Measurements from ENCODE around the gene STAMBP.
"Not testable (repeated sequence)": the region's sequence is repeated elsewhere in the genome, so short reads cannot be mapped to it uniquely, and the experiment has no call there.

The STAMBP gene

DNA sequence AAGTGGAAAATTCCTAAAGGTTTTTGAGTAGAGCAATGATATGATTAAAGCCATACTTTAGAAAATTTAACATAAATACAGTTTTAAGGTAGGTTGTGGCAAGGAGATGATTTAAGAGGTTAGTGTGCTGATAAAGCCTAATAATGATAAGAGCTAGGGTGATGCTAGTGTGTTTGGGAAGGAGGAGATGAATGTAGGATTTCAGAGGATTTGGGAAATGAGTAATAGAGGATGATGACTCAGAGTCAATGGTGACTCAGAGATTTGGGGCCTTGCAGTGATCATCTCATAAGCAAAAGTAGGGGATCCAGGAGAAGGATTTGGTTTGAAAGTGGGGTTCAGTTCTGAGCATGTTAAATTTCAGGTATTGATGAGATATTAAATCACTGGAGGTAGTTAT is 23.3 kb downstream of the STAMBP start:
- H3K27me3 ChIP-seq (ENCODE audit: control insufficient read depth in 1 of 2, insufficient read depth in 2 of 2, low read length in 2 of 2) = no peaks in the 10 kb centered on the region
- peaks cover 42 to 88% of the 10 kb centered on the region in 2 donors for H3K36me3 ChIP-seq (ENCODE audit: control insufficient read depth in 1 of 2, insufficient read depth in 2 of 2, low read length in 2 of 2)
- peaks cover 5% of the 10 kb centered on the region in 2 donors for H3K4me1 ChIP-seq (ENCODE audit: control insufficient read depth in 1 of 2, insufficient read depth in 2 of 2, low read length in 2 of 2)
- H3K27ac ChIP-seq (ENCODE audit: low read depth, low read length) = no peak overlapping the region
- H3K4me3 ChIP-seq (ENCODE audit: low read depth in 1 of 2, low read length in 2 of 2) = no peak overlapping the region
- H3K9me3 ChIP-seq (ENCODE audit: control insufficient read depth in 1 of 2, low read length in 2 of 2) = no peaks in the 10 kb centered on the region
- no peak overlapping the region for H3K9ac ChIP-seq (ENCODE audit: low read depth in 1 of 2, low read length in 2 of 2)

DNA sequence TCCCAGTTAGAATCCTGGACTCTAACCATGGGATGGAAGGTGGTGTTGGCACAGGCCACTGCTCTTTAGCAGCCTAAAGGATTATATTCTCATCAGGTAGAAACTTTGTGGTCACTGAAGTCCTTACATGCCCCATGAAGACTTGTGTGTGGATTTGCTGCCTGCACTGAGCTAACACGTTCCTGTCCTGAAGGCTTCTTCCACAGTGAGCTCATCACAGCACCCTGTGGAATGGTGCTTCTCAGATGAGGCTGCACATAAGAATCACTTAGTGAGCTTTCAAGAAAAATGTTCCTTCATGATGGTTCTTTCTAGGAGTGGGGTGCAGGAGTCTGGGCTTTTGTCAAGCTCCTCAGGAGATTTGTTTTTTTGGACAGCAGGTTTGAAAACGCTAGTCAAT is 26.8 kb downstream of the STAMBP start:
- peaks cover 5% of the 10 kb centered on the region in 2 donors for H3K4me1 ChIP-seq (ENCODE audit: control insufficient read depth in 1 of 2, insufficient read depth in 2 of 2, low read length in 2 of 2)
- H3K9ac ChIP-seq (ENCODE audit: low read depth in 1 of 2, low read length in 2 of 2) = no peak overlapping the region
- no peaks in the 10 kb centered on the region for H3K27me3 ChIP-seq (ENCODE audit: control insufficient read depth in 1 of 2, insufficient read depth in 2 of 2, low read length in 2 of 2)
- H3K4me3 ChIP-seq (ENCODE audit: low read depth in 1 of 2, low read length in 2 of 2) = no peak overlapping the region
- peaks cover 45 to 81% of the 10 kb centered on the region in 2 donors for H3K36me3 ChIP-seq (ENCODE audit: control insufficient read depth in 1 of 2, insufficient read depth in 2 of 2, low read length in 2 of 2)
- no peak overlapping the region for H3K27ac ChIP-seq (ENCODE audit: low read depth, low read length)
- no peaks in the 10 kb centered on the region for H3K9me3 ChIP-seq (ENCODE audit: control insufficient read depth in 1 of 2, low read length in 2 of 2)

DNA sequence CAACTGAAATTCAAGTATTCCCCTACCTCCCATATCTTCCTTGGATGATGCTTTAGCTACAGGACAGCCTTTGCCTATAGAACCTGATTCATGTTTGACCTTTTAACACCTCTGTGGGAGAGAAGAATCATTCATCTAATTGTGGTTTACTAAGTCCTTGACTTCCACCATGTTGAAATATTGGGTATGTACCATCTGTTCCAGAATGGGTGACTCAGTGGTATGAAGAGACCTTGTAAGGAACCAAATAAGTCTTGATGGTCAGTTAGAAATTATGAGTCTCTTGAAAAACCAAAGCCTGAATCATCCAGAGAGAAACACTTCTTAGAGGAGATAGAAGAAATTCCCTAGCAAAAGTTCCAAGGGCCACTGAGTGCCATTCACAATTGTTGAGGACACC is 27.5 kb downstream of the STAMBP start:
- no peaks in the 10 kb centered on the region for H3K27me3 ChIP-seq (ENCODE audit: control insufficient read depth in 1 of 2, insufficient read depth in 2 of 2, low read length in 2 of 2)
- no peak overlapping the region for H3K9ac ChIP-seq (ENCODE audit: low read depth in 1 of 2, low read length in 2 of 2)
- H3K4me1 ChIP-seq (ENCODE audit: control insufficient read depth in 1 of 2, insufficient read depth in 2 of 2, low read length in 2 of 2) = peaks cover 0 to 1% of the 10 kb centered on the region in 2 donors
- H3K9me3 ChIP-seq (ENCODE audit: control insufficient read depth in 1 of 2, low read length in 2 of 2) = no peaks in the 10 kb centered on the region
- peaks cover 43 to 80% of the 10 kb centered on the region in 2 donors for H3K36me3 ChIP-seq (ENCODE audit: control insufficient read depth in 1 of 2, insufficient read depth in 2 of 2, low read length in 2 of 2)
- no peak overlapping the region for H3K4me3 ChIP-seq (ENCODE audit: low read depth in 1 of 2, low read length in 2 of 2)
- H3K27ac ChIP-seq (ENCODE audit: low read depth, low read length) = no peak overlapping the region

DNA sequence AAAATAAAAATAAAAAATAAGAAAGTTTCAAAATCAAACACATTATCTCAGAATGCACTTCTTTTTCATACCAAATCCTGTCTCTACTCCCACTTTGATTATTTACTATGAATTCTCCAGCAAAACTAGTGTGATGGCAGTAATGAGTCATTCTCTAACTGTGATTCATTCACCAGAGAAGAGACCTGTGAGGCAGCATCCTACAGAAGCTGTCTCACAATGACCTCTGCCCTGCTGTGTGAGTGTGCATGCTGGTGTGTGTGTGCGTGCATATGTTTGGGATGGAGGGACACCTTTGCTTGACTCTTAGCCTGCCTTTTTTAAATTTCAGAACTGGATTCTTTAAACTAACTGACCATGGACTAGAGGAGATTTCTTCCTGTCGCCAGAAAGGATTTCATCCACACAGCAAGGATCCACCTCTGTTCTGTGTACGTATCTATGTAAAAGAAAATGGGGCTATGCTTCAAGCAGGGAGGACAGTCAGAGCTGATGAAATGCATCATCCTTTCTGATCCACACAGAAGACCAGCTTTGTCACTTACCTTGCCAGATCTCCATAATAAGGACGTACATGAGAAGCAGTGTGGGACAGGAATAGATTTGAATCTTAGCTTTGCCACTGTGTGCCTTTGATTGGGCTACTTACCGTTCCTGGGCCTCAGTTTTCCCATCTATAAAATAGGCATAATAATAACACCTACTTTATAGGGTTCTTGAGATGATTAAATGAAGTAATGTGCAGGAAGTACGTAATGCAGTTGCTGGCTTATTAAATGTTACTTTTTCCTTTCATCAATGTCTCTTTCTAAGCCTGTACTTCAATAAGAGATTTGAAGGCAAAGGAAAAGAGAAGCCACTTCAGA is 31.2 kb downstream of the STAMBP start:
- Histone ChIP-seq H3K9ac (ENCODE audit: low read depth in 1 of 2, low read length in 2 of 2) (no peak overlapping the region), H3K27me3 (ENCODE audit: control insufficient read depth in 1 of 2, insufficient read depth in 2 of 2, low read length in 2 of 2) (no peaks in the 10 kb centered on the region), H3K4me1 (ENCODE audit: control insufficient read depth in 1 of 2, insufficient read depth in 2 of 2, low read length in 2 of 2) (no peaks in the 10 kb centered on the region), H3K9me3 (ENCODE audit: control insufficient read depth in 1 of 2, low read length in 2 of 2) (no peaks in the 10 kb centered on the region), H3K27ac (ENCODE audit: low read depth, low read length) (no peak overlapping the region), H3K36me3 (ENCODE audit: control insufficient read depth in 1 of 2, insufficient read depth in 2 of 2, low read length in 2 of 2) (peaks cover 42 to 77% of the 10 kb centered on the region in 2 donors), H3K4me3 (ENCODE audit: low read depth in 1 of 2, low read length in 2 of 2) (no peak overlapping the region)

DNA sequence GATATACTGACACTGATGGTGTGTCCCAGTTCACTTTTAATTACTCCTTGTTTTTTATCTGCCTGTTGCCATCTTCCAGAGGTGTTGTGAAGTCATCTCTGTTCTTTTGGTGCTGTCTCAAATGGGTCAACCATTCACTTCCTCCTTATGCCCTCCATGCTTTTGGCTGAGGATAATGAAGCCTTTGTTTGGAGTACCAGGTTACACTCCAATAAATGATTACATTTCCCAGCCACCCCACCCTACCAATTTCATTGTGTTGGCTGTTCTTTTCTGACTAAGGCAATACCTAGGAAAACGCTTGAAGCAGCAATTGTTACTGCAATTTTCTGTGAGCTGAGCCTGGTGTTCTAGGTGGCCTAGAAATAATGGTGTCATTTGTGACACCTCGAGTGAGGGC is 34.2 kb downstream of the STAMBP start:
- peaks cover 31 to 71% of the 10 kb centered on the region in 2 donors for H3K36me3 ChIP-seq (ENCODE audit: control insufficient read depth in 1 of 2, insufficient read depth in 2 of 2, low read length in 2 of 2)

DNA sequence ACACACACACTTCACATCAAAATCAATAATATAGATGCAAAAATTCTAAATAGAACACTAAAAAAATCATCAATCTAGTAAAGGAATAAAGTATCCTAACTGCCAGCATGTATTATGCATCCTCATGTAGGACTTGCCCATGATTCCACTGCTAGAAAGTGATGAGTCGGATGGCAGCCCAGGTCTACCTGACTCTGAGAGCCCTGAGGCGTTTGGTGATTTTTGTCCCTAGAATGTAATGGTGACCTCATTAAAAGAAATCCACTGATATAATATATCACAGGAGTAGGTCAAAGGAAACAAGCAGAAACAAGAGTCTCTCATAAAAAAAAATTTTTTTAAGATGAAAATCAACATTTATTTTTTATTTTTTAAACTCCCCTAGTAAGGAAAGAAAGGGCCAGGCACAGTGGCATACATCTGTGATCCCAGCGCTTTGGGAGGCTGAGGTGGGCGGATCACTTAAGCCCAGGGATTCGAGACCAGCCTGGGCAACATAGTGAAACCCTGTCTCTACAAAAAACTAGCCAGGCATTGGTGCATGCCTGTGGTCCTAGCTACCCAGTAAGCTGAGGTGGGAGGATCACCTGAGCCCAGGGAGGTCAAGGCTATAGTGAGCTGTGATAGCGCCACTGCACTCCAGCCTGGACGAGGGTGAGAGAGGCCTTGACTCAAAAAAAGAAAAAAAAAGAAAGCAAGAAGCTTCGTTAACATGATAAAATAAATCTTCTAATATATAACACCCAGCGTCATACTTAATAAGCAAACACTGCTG is 39.6 kb downstream of the STAMBP start:
- no peaks in the 10 kb centered on the region for H3K4me1 ChIP-seq (ENCODE audit: control insufficient read depth in 1 of 2, insufficient read depth in 2 of 2, low read length in 2 of 2)
- H3K27ac ChIP-seq (ENCODE audit: low read depth, low read length) = no peak overlapping the region
- H3K27me3 ChIP-seq (ENCODE audit: control insufficient read depth in 1 of 2, insufficient read depth in 2 of 2, low read length in 2 of 2) = no peaks in the 10 kb centered on the region
- no peak overlapping the region for H3K4me3 ChIP-seq (ENCODE audit: low read depth in 1 of 2, low read length in 2 of 2)
- H3K9ac ChIP-seq (ENCODE audit: low read depth in 1 of 2, low read length in 2 of 2) = no peak overlapping the region
- peaks cover 12 to 30% of the 10 kb centered on the region in 2 donors for H3K36me3 ChIP-seq (ENCODE audit: control insufficient read depth in 1 of 2, insufficient read depth in 2 of 2, low read length in 2 of 2)
- no peaks in the 10 kb centered on the region for H3K9me3 ChIP-seq (ENCODE audit: control insufficient read depth in 1 of 2, low read length in 2 of 2)

More for the DNA sequence above, 34.2 kb downstream of the STAMBP start:
- no peak overlapping the region for H3K4me3 ChIP-seq (ENCODE audit: low read depth in 1 of 2, low read length in 2 of 2)
- H3K4me1 ChIP-seq (ENCODE audit: control insufficient read depth in 1 of 2, insufficient read depth in 2 of 2, low read length in 2 of 2) = no peaks in the 10 kb centered on the region
- H3K27me3 ChIP-seq (ENCODE audit: control insufficient read depth in 1 of 2, insufficient read depth in 2 of 2, low read length in 2 of 2) = no peaks in the 10 kb centered on the region
- H3K9ac ChIP-seq (ENCODE audit: low read depth in 1 of 2, low read length in 2 of 2) = no peak overlapping the region
- no peaks in the 10 kb centered on the region for H3K9me3 ChIP-seq (ENCODE audit: control insufficient read depth in 1 of 2, low read length in 2 of 2)
- no peak overlapping the region for H3K27ac ChIP-seq (ENCODE audit: low read depth, low read length)

DNA sequence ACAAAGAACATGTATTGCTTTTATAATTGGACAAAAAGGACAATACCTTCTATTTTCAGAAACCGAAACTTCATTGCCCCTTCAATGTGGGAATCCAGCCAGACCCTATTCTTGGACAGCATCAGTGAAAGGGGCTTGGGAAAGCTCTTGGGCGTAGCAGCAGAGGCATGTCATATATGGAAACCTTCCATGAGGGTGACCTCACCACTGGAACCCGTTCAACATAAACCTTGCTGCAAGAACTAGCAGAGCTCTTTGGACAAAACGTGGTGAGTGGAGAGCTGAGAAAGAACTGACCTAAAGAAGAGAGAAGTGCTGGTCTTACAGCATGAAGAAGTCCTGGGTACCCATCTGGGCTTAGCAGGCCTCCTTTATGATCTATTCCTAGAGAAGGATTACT is 41.3 kb downstream of the STAMBP start:
- no peaks in the 10 kb centered on the region for H3K27me3 ChIP-seq (ENCODE audit: control insufficient read depth in 1 of 2, insufficient read depth in 2 of 2, low read length in 2 of 2)
- no peaks in the 10 kb centered on the region for H3K4me1 ChIP-seq (ENCODE audit: control insufficient read depth in 1 of 2, insufficient read depth in 2 of 2, low read length in 2 of 2)
- H3K9me3 ChIP-seq (ENCODE audit: control insufficient read depth in 1 of 2, low read length in 2 of 2) = no peaks in the 10 kb centered on the region
- no peak overlapping the region for H3K9ac ChIP-seq (ENCODE audit: low read depth in 1 of 2, low read length in 2 of 2)
- H3K36me3 ChIP-seq (ENCODE audit: control insufficient read depth in 1 of 2, insufficient read depth in 2 of 2, low read length in 2 of 2) = peaks cover under 1 to 14% of the 10 kb centered on the region in 2 donors
- no peak overlapping the region for H3K4me3 ChIP-seq (ENCODE audit: low read depth in 1 of 2, low read length in 2 of 2)
- no peak overlapping the region for H3K27ac ChIP-seq (ENCODE audit: low read depth, low read length)

DNA sequence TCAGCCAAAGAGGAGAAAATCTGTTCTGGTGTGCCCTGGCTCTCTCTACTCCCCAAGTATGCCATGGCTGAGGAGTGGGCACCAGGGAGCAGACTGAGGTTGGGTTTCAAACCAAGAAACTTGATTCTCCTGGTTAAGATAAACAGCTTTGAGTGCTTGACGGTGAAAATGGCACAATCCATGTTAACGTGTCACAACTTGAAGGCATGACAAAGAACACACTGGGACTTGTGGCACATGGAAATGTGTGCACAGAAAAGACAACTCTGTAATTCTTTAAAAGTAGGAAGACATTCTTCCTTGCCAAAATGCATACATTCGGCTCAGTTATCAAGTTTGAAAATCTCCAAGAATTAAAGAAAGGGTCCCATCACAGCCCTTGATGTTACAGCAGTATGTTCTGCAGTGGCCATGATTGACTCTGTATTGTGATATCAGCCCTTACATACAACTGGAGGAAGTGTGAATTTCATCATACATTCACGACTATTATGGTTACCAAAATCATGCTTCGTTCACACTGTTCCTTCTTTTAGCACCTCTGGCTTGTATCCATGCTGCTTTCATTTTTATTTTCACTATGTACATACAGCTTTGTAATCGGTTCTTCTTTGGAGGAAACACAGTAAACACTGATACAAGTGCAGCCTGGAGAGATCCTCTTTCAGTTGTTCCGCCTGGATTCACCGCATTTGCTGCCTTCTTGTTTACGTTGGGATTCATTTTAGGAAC is 48.5 kb downstream of the STAMBP start:
- Histone ChIP-seq H3K27ac (ENCODE audit: low read depth, low read length) (no peak overlapping the region), H3K4me1 (ENCODE audit: control insufficient read depth in 1 of 2, insufficient read depth in 2 of 2, low read length in 2 of 2) (no peaks in the 10 kb centered on the region), H3K27me3 (ENCODE audit: control insufficient read depth in 1 of 2, insufficient read depth in 2 of 2, low read length in 2 of 2) (no peaks in the 10 kb centered on the region), H3K4me3 (ENCODE audit: low read depth in 1 of 2, low read length in 2 of 2) (no peak overlapping the region), H3K36me3 (ENCODE audit: control insufficient read depth in 1 of 2, insufficient read depth in 2 of 2, low read length in 2 of 2) (no peaks in the 10 kb centered on the region), H3K9ac (ENCODE audit: low read depth in 1 of 2, low read length in 2 of 2) (no peak overlapping the region), H3K9me3 (ENCODE audit: control insufficient read depth in 1 of 2, low read length in 2 of 2) (no peaks in the 10 kb centered on the region)

DNA sequence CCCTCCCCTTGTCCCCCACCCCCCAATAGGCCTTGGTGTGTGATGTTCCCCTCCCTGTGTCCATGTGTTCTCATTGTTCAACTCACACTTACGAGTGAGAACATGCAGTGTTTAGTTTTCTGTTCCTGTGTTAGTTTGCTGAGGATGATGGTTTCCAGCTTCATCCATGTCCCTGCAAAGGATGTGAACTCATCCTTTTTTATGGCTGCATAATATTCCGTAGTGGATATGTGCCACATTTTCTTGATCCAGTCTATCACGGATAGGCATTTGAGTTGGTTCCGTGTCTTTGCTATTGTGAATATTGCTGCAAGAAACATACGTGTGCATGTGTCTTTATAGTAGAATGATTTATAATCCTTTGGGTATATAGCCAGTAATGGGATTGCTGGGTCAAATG is 49.2 kb downstream of the STAMBP start:
- H3K36me3 ChIP-seq (ENCODE audit: control insufficient read depth in 1 of 2, insufficient read depth in 2 of 2, low read length in 2 of 2); H3K9ac ChIP-seq (ENCODE audit: low read depth in 1 of 2, low read length in 2 of 2); H3K4me1 ChIP-seq (ENCODE audit: control insufficient read depth in 1 of 2, insufficient read depth in 2 of 2, low read length in 2 of 2); H3K9me3 ChIP-seq (ENCODE audit: control insufficient read depth in 1 of 2, low read length in 2 of 2); H3K27me3 ChIP-seq (ENCODE audit: control insufficient read depth in 1 of 2, insufficient read depth in 2 of 2, low read length in 2 of 2); H3K27ac ChIP-seq (ENCODE audit: low read depth, low read length); H3K4me3 ChIP-seq (ENCODE audit: low read depth in 1 of 2, low read length in 2 of 2): not testable (repeated sequence)

DNA sequence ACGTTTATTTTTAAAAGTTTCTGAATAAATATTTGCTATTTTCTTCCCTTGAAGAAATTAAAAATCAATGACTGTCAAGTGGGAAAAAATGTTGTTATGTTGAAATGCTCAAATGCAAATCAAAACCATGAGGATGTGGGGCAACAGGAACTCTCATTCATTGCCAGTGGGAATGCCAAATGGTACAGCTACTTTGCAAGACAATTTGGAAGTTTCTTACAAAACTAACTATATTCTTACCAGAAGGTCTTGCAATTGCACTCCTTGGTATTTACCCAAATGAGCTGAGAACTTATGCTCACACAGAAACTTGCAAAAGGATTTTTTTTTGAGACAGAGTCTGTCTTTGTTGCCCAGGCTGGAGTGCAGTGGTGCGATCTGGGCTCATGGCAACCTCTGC is 56.6 kb downstream of the STAMBP start:
- Histone ChIP-seq H3K4me1 (ENCODE audit: control insufficient read depth in 1 of 2, insufficient read depth in 2 of 2, low read length in 2 of 2) (no peaks in the 10 kb centered on the region), H3K27me3 (ENCODE audit: control insufficient read depth in 1 of 2, insufficient read depth in 2 of 2, low read length in 2 of 2) (no peaks in the 10 kb centered on the region), H3K4me3 (ENCODE audit: low read depth in 1 of 2, low read length in 2 of 2) (no peak overlapping the region), H3K9ac (ENCODE audit: low read depth in 1 of 2, low read length in 2 of 2) (no peak overlapping the region), H3K36me3 (ENCODE audit: control insufficient read depth in 1 of 2, insufficient read depth in 2 of 2, low read length in 2 of 2) (no peaks in the 10 kb centered on the region), H3K27ac (ENCODE audit: low read depth, low read length) (no peak overlapping the region), H3K9me3 (ENCODE audit: control insufficient read depth in 1 of 2, low read length in 2 of 2) (no peaks in the 10 kb centered on the region)
